AG08396 (cell line): ENCODE results near the gene MOB3A.

Experiments used
- DNase-seq: peaks from one replicate; pipeline ENCODE4 v3.0.0; 2012; ENCODE audit warnings: low spot score, mixed read lengths

MOB3A gene

DNA sequence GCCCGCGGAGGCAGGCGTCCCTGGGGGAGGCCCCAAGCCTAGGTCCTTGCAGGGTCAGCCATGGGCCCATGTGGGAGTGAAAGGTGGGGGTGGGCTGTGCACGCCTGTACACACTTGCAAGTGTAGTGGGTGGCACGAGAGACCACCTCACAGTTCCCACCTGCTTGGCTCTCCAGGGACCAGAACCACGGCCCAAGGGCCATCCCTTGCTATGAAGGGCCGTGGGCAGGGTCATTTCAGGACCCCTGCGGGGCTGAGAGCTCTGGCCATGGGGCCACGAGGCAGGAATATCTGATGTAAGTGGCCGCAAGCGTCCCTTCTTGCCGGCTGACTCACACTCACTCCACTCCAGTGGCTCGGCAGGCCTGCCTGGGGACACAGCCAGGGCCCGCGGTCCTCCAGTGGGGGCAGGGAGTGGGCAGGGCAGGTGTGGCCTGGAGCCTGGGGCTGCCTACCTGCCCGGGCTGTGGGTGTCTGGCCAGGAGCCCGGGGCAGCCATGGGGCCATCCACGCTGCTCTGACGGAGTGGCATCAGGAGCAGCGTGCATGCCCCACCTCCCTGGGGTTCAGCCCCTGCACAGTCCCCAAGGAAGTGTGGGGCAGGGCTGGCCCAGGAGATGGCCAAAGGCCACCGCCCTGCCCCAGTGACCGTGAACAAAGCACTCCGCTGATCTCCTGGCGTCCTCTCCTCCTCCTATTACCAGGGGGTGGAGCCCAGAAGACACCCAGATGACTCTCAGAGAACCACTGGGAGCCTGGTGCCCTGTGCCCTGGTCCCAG lies 36.5 kb downstream of the MOB3A start:
- no peak for DNase-seq

DNA sequence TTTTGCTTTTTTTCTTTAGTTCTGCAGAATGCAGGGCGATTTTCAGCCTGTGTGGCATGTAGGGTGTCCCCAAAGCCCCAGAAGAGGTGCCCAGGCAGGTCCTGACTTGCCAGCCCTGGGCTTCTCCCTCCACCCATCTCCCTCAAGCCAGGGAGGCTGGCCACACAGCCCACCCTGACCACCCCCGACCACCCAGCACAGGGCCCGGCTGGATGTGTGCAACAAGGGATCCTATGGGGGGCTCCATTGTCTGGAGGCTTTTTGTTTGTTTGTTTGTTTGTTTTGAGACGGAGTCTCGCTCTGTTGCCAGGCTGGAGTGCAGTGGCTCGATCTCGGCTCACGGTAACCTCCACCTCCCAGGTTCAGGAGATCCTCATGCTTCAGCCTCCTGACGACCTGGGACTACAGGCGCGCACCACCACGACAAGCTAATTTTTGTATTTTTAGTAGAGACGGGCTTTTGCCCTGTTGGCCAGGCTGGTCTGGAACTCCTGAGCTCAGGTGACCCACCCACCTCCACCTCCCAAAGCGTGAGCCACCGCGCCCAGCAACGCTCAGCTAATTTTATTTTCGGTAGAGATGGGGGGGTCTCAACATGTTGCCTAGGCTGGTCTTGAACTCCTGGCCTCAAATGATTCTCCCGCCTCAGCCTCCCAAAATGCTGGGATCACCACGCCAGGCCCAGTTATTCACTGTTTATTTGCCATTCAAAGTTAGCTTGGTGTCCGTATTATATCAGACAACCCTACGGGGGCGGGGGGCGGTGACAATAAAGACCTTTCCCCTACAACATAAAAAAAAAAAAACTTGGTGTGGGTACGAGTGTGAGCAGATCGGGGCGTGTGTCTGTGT lies 37.3 kb downstream of the MOB3A start:
- DNase-seq: no peak

DNA sequence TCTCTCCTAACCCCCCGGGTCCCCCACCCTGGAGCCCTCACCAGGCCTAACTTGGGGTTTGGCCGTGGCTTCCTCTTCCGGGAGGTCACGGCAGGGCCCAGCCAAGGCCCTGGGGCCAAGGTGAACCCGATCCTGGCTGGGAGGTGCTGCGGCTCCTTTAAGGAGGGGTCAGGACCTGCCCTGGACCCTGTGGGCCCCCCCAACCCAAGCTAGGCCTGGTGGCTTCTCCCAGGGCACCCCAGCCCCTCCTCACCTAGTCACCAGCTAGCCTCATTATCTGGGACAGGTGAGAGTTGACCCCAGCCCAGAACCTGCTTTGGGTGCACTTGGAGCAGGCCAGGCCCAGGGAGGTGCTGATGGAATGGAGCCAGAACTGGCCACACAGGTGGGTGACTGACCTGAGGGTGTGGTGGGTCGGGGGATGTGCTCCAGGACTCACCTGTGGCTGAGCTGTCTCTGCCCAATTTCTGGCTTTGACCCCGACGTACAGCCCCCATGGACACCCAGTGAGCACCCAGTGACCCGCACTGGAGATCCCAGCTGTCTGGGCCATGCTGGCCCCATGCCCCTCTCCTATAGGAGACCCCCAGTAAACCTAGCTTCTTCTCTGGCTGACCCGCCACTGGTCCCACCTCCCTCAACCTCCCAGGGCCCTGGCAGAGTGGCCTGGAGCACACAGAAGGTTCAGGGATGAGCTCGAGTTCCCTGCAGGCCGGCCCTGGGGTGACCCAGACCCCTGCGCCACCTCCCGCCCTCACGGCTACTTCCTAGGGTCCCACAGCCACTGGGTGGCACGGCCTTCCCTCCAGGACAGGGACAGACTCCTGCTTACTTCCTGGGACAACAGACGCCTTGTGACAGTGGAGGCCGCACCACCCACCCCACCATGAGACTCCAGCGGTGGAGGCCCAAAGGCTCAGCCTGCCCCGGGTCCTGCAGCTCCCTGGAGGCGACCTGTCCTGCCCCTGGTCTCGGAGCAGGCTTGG lies 38.3 kb downstream of the MOB3A start:
- DNase-seq: no peak

DNA sequence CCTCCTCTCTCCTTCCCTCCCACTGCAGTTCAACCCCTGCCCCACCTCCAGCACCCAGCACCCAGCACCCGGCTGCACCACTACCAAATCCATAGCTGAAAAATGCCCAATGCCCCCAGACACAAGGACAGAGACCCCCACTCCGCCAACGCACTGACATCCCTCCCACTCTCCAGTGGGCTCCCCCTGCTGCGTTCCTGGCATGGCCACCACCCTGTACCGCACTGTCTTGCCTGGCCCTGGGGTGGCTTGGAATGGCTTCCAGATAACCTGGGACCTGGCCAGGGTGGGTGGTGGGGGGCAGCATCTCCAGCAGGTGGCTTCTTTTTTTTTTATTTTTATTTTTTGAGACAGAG lies 39.3 kb downstream of the MOB3A start:
- no peak for DNase-seq

DNA sequence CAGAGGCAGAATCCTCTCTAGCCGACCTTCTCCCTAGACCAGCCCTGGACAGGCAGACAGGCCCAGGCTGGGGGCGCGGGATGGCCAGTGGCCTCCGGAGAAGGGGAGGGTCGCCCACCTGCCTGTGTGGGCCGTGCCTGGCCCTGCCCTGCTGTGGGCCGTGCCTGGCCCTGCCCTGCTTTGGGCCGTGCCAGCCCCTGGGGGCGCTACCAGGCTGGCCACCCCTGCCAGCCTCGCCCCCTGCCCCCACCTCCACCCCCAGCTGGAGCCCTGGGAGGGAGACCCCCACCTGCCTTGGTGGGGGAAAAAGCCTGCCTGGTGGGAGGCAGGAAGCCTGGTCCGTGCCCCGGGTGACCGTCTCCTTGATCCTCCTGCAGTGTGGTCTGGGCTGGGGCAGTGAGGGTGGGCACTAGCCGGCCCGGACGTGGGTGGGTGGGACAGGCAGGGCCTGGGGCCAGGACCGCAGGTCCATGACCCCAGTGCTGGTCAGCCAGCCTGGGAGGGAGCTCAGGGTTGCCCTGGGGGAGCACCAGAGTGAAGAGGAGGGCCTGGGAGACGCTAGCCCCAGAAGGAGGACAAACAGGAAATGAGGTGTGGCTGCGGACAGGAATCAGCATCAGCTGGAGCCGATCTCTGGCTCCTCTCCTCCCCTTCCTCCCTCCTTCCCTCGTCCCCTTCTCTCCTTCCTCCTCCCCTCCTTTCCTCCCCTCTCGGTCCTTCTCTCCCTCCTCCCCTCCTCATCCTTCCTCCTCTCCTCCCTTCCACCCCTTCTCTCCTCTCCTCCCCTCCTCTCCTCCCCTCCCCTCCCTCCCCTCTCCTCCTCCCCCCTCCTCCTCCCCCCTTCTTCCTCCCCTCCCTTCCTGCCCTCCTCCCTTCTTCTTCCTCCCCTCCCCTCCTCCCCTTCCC lies 39.9 kb downstream of the MOB3A start:
- DNase-seq: no peak

DNA sequence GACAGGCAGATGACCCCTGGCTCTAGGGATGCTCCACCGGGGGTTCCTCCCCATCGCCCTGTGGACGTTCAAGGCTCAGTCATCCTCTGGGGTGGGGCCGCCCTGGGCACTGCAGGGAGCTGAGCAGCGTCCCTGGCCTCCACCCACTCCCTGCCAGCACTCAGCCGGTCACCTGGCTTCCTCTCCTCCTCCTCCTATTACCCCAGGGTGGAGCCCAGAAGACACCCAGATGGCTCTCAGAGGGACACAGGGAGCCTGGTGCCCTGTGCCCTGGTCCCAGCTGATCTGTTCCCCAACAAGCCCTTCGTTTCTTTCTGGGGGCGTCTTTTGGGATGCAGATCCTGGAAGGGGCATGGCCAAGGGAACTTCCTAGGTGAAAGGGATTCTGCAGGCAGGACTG lies 41.4 kb downstream of the MOB3A start:
- DNase-seq: no peak

DNA sequence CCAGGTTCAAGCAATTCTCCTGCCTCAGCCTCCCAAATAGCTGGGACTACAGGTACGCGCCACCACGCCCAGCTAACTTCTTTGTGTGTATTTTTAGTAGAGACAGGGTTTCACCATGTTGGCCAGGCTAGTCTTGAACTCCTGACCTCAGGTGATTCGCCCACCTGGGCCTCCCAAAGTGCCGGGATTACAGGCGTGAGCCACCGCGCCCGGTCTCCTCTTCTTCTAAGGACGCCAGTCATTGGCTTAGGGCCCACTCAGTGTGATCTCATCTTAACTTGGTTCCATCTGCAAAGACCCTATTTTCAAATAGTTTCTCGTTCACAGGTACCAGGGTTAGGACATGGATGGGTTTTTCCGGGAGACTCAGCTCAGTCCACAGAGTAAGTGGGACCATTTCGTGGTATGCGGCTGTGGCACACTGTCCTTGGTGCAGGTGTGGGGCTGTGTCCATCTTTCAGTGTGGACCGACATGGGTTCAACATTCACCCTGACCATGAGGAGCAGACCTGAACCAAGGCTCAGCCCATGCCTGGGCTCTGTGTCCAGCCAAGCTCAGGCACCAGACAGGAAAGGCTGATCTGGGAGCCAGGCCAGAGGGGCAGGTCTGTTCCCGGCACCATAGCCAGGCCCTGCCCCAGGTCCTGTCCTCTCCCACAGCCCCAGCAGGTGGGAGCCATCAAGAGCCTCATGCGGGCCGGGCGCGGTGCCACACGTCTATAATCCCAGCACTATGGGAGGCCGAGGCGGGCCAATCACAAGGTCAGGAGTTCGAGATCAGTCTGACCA lies 42.3 kb downstream of the MOB3A start:
- DNase-seq: no peak

DNA sequence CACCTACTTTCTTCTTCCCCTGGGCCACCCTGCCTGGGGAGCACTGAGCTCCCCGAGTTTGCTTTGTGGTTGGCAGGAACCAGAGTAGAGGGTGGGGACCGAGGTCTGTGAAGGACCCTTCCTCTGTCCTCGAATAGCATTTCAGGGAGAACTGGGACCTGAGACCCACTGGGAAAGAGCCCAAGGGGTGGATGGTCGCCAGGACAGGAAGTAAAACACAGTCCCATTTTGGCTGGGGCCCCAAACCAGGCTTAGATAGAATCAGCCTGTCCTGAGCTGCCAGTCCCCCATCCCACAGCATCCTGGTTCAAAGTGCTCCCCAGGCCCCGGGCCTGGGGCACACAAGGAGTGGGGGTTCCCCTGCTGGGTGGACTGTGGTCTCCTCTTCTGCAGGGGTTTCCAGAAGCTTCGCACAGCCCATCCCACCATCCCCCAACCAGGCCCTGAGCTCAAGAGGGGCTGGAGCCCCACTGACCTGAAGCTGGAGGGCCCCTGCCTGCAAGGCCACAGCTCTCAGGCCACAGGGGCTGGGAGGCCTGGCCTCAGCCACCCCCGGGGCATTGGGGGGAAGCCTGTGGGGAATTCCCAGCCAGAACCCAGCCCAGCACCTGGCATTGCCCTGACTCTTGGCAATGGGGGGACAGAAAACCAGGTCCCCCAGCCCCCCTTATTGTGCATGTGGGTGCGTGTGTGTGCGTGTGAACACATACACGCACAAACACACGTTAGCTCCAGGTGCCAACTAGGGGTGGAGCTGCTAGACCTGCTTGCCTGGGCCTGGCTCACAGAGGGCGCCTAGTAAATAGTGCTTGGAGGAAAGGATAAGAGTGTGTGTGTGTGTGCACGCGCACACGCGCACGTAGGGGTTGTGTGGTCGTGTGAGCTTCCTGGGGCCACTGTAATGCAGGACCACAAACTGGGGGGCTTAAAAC lies 44.1 kb downstream of the MOB3A start:
- DNase-seq: no peak

DNA sequence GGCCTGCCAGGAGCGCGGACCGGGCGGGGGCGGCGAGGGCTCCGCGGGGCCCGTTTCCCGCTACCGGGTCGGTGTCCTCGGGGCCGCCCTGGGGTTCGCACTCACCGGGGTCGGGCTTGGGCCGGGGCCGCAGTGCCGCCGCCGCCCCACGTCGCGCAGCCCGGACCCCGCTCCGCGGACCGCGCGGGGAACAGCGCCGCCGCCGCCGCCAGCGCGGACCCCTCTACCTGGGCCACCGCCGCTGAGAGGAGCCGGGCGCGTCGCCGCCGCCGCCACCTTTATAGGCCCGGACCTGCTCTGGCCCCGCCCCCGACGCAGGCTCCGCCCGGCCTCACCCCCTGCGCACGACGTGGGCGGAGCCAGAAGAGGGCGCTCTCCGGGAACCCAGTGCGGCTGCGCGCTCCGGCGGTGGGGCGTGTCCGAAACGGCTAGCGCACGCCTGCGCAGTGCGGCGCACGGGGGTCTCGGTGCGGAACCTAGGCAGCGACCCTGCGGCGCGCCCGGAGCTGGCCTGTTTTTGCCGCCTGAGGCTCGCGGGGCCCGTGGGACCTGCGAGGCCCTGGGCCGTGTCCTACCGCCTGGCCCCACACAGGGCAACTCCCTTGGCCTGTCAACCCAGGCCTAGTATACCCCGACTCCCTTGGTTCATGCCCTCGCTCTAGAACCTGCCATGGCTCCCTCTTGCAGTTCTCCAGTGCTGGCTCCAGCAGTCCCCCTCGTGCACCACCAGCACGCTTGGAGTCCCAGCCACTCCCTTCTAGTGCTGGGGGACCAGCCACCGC lies 44.9 kb downstream of the MOB3A start, which contains the start of gene MKNK2:
Gene MKNK2 (minus strand): TSS at position 254 of the 782 bp plus-strand sequence. CDS start 393 bp downstream, outside the sequence.
- peak; percentile 100 for DNase-seq

DNA sequence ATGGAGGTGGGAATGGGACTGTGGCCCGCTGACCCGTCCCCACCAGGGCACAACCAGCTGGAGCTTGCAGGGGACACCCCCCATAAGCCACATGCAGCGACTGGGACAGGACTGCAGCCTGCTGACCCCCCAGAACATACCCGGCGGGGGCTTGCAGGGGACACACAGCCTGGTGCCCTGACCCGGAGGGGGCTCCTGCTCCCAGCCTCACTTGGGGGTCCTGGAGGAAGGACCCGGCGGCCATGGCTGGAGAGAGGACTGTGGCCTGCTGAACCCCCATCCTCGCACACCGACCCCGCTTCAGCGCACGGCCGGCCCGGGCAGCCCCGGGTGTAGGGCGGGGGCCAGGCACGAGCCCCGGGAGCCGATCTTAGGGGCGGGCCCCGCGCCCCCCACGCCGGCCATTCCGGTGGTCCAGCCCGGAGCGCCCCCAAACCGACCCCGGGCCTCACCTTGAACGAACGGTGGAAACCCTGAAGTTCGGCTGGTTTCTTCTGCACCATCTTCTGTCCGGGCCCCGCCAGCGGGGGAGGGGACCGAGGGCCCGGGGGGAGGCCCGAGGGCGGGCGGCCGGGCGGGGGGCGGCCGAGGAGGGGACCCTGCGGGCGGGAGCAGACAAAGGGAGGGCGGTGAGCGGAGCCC lies 45.7 kb downstream of the MOB3A start:
- no peak for DNase-seq

DNA sequence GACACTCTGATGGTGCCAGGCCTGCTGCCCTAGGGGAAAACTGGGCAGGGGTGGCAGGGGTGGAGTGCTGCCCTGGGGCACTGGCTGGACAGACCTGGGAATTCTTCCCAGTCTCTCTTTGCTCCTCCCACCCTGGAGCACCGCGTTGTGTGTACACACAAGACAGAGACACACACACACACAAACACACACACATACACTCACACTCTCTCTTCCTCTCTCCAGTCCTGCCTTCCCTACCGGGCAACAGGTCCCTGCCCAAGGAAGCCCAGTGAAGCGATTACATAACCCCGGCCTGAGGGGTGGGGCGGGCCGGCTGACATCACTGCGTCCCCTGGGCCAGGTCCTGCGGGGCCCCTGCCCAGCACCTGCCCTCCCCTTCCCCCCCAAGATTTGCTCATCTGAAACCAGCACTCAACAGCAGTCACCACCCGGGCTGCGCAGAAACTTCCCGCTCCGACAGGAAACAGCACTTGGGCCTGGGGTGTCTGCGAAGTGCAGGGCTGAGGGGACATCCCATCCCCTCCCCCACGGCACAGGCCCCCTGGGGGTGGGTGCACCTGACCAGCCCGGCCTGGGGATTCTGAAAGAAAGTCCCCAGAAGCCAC lies 46.3 kb downstream of the MOB3A start:
- DNase-seq: peak; percentile 63

DNA sequence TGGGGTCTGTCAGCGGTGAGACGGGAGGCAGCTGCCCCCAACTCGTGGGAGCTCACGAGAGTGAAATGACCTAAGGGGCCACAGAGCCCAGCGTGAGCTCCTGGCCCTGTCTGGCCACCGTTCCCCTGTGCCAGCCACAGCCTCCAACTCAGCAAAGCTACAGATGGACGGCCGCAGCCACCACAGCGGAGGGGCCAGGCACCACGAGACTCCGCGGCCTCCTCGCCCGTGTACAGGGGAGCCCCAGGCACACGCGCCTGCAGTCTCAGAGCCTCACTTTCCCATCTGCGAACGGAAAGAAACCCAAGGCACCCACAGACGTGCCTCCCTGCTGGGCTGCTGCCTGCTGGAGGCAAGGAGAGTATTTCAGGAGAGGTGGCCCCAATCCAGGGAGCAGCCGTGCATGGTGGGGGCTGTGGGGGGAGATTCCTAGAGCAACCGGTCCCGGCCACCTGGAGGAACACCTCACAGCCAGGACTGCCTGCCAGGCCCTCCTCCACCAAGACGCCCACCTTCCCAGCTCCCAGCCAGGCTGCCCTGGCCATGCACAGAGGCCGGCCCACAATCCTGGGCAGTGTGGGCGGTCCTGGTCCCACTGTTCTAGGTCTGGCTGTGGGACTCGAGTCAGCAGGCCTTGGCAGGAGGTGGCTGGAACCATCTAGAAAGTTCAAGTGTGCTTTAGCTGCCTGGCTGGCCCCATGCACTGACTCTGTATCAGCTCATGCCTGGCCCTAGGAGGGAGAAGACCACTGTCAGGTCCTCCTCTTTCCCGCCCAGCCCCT lies 47.0 kb downstream of the MOB3A start:
- no peak for DNase-seq

DNA sequence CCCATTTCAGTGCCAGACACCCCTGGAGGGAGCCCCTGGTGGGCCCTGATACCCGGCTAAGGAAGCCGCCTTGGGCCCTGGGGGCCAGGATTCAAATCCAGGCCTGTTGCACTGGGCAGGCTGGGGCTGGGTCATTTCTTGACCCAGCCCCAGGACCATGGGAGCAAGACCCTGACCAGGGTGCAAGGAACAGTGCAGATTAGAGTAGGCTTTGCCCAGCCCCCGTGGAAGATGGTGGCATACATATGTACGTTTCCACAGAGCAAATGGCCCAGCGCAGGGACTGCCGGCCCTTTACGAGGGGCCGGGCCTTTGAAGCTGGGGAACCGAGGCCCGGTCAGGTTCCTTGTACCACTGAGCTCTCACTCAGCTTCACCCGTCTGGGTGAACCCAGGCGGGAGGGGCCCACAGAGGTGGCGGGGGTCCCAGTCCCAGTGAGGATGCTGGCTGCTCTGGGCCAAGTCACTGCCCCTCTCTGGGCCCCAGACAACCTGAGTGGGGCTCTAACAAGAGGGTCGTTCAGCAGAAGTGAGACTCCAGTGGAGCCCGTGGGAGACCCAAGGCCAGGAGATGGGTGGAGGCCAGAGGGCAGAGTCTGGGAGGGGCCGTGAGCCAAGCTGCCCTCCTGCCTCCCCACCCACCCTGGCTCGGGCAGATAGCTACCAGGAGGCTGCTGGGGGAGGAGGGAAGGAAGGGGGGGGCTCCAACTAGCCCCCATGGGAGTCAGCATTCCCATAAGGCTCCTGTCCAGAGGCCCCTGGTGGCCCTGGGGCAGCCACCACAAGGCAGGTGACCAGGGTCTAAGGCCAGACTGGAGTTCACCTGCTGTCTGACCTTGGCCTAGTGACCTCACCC lies 47.8 kb downstream of the MOB3A start:
- no peak for DNase-seq

DNA sequence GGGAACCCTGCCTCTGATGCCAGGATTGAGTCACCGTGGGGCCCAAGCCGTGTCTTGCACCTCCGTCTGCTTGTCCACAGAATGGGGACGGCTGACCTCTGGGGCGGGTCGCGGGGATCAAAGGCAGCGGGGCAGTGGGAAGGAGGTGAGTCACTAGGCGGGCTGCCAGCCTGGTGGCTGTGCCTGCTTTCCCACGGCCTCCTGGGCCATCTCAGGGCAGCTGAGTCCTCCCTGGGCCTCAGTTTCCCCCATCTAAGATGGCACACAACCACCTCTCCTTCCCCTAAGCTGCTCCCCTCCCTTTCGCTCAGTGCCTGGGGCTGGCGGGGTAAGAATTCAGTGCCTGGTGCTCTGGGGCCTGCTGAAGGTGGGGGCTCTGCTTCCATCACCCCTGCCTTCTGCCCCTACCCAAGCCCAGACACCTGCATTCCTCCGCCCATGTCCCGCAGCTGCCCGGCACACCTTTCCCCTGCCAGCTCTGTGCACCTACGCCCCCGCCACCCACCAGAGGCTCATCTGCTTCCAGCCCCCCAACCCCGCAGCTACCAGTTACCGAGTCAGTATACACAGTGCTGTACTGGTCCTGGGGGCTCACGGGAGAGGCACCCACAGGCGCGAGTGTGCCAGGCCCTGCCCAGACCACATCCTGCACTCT lies 48.5 kb downstream of the MOB3A start:
- no peak for DNase-seq

DNA sequence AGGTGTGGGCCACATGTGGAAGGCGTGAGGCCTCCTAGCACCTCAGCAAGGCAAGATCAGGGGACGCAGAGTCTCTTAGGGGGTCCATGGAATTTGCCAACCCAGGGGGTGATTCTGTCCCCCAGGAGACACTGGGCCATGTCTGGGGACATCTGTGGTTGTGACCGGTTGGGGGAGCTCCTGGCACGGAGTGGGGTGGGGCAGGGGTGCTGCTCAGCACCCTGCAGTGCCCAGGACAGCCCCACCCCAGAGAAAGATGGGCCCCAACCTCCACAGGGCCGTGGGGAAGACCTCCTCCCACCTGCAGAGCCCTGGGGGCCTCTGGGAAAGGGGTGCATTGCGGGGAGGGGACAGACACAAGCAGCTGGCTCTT lies 49.1 kb downstream of the MOB3A start:
- DNase-seq: no peak
